ENCODE measurements around the gene RBFOX2.

Gene RBFOX2

GRCh38 chr22:35899736-35900135, 128.9 kb downstream of the RBFOX2 start:
- H3K9ac ChIP-seq (ENCODE audit: insufficient read length), result no peak overlapping the region
- no peak for DNase-seq (ENCODE audit: low read depth, low spot score)
- no peak overlapping the region for H3K4me3 ChIP-seq
- no peak overlapping the region for H3K27ac ChIP-seq
- peaks cover 6% of the 10 kb centered on the region; the same call in 1 of the 2 replicates for H3K36me3 ChIP-seq (ENCODE audit: insufficient read depth, low read length)
- no peaks in the 10 kb centered on the region for H3K9me3 ChIP-seq (ENCODE audit: low read depth, low read length)
- no peak for TF ChIP-seq FOXP2 (optimal IDR thresholded peaks at IDR 0.05; ENCODE audit: control extremely low read depth, extremely low read length, insufficient read depth)
- TF ChIP-seq EZH2 (IDR thresholded peaks at IDR 0.05), result no peak
- TF ChIP-seq POLR2AphosphoS5 (IDR thresholded peaks at IDR 0.05; ENCODE audit: borderline replicate concordance, low read depth, low read length), result no peak

- peak overlapping the region; percentile 84; the same call in 1 of the 2 replicates for H3K27ac ChIP-seq
- TF ChIP-seq FOXP2 (optimal IDR thresholded peaks at IDR 0.05; ENCODE audit: control extremely low read depth, extremely low read length, insufficient read depth) (no peak), EZH2 (IDR thresholded peaks at IDR 0.05) (no peak), POLR2AphosphoS5 (IDR thresholded peaks at IDR 0.05; ENCODE audit: borderline replicate concordance, low read depth, low read length) (no peak)
- H3K4me3 ChIP-seq, result peak overlapping the region; percentile 71
Measured at GRCh38 chr22:35896111-35896705, 132.4 kb downstream of the RBFOX2 start.

GRCh38 chr22:35894937-35895708, 133.5 kb downstream of the RBFOX2 start:
- peaks cover 6% of the 10 kb centered on the region; the same call in 1 of the 2 replicates for H3K36me3 ChIP-seq (ENCODE audit: insufficient read depth, low read length)
- peak; percentile 93 for DNase-seq (ENCODE audit: low read depth, low spot score)
- no peaks in the 10 kb centered on the region for H3K9me3 ChIP-seq (ENCODE audit: low read depth, low read length)
- H3K9ac ChIP-seq (ENCODE audit: insufficient read length), result peak overlapping the region; percentile 25
- H3K27ac ChIP-seq, result peak overlapping the region; percentile 84
- peak overlapping the region; percentile 71 for H3K4me3 ChIP-seq
- TF ChIP-seq FOXP2 (optimal IDR thresholded peaks at IDR 0.05; ENCODE audit: control extremely low read depth, extremely low read length, insufficient read depth), result no peak
- TF ChIP-seq POLR2AphosphoS5 (IDR thresholded peaks at IDR 0.05; ENCODE audit: borderline replicate concordance, low read depth, low read length), result 0 out of 2 replicates have a peak, but pooled peaks have one; percentile 16

More at GRCh38 chr22:35896111-35896705, 132.4 kb downstream of the RBFOX2 start:
- H3K9me3 ChIP-seq (ENCODE audit: low read depth, low read length), result no peaks in the 10 kb centered on the region
- H3K9ac ChIP-seq (ENCODE audit: insufficient read length), result no peak overlapping the region
- no peak for DNase-seq (ENCODE audit: low read depth, low spot score)
- peaks cover 6% of the 10 kb centered on the region; the same call in 1 of the 2 replicates for H3K36me3 ChIP-seq (ENCODE audit: insufficient read depth, low read length)

GRCh38 chr22:35894464-35894878, 134.2 kb downstream of the RBFOX2 start:
- peak overlapping the region; percentile 71 for H3K4me3 ChIP-seq
- DNase-seq (ENCODE audit: low read depth, low spot score), result no peak
- no peak overlapping the region for H3K9ac ChIP-seq (ENCODE audit: insufficient read length)
- peaks cover 6% of the 10 kb centered on the region; the same call in 1 of the 2 replicates for H3K36me3 ChIP-seq (ENCODE audit: insufficient read depth, low read length)
- no peaks in the 10 kb centered on the region for H3K9me3 ChIP-seq (ENCODE audit: low read depth, low read length)
- peak overlapping the region; percentile 84; the same call in 1 of the 2 replicates for H3K27ac ChIP-seq
- TF ChIP-seq EZH2 (IDR thresholded peaks at IDR 0.05) (no peak), POLR2AphosphoS5 (IDR thresholded peaks at IDR 0.05; ENCODE audit: borderline replicate concordance, low read depth, low read length) (no peak), FOXP2 (optimal IDR thresholded peaks at IDR 0.05; ENCODE audit: control extremely low read depth, extremely low read length, insufficient read depth) (no peak)

GRCh38 chr22:35893698-35894097, 134.9 kb downstream of the RBFOX2 start:
- Histone ChIP-seq H3K9ac (ENCODE audit: insufficient read length) (no peak overlapping the region), H3K27ac (no peak overlapping the region), H3K4me3 (no peak overlapping the region), H3K9me3 (ENCODE audit: low read depth, low read length) (no peaks in the 10 kb centered on the region), H3K36me3 (ENCODE audit: insufficient read depth, low read length) (peaks cover 6% of the 10 kb centered on the region; the same call in 1 of the 2 replicates)
- TF ChIP-seq FOXP2 (optimal IDR thresholded peaks at IDR 0.05; ENCODE audit: control extremely low read depth, extremely low read length, insufficient read depth) (no peak), EZH2 (IDR thresholded peaks at IDR 0.05) (no peak)
- DNase-seq (ENCODE audit: low read depth, low spot score), result no peak

- Histone ChIP-seq H3K9ac (ENCODE audit: insufficient read length) (no peak overlapping the region), H3K36me3 (ENCODE audit: insufficient read depth, low read length) (no peaks in the 10 kb centered on the region), H3K9me3 (ENCODE audit: low read depth, low read length) (no peaks in the 10 kb centered on the region), H3K27ac (no peak overlapping the region), H3K4me3 (no peak overlapping the region)
- no peak for DNase-seq (ENCODE audit: low read depth, low spot score)
- TF ChIP-seq POLR2AphosphoS5 (IDR thresholded peaks at IDR 0.05; ENCODE audit: borderline replicate concordance, low read depth, low read length), result no peak
- no peak for TF ChIP-seq EZH2 (IDR thresholded peaks at IDR 0.05)
- no peak for TF ChIP-seq FOXP2 (optimal IDR thresholded peaks at IDR 0.05; ENCODE audit: control extremely low read depth, extremely low read length, insufficient read depth)
Measured at GRCh38 chr22:35892192-35892591, 136.4 kb downstream of the RBFOX2 start.

- no peak overlapping the region for H3K9ac ChIP-seq (ENCODE audit: insufficient read length)
- H3K4me3 ChIP-seq, result no peak overlapping the region
- H3K36me3 ChIP-seq (ENCODE audit: insufficient read depth, low read length), result no peaks in the 10 kb centered on the region
- TF ChIP-seq FOXP2 (optimal IDR thresholded peaks at IDR 0.05; ENCODE audit: control extremely low read depth, extremely low read length, insufficient read depth) (no peak), POLR2AphosphoS5 (IDR thresholded peaks at IDR 0.05; ENCODE audit: borderline replicate concordance, low read depth, low read length) (no peak), EZH2 (IDR thresholded peaks at IDR 0.05) (no peak)
- no peaks in the 10 kb centered on the region for H3K9me3 ChIP-seq (ENCODE audit: low read depth, low read length)
- DNase-seq (ENCODE audit: low read depth, low spot score), result no peak
- no peak overlapping the region for H3K27ac ChIP-seq
Measured at GRCh38 chr22:35891442-35891841, 137.2 kb downstream of the RBFOX2 start.

GRCh38 chr22:35889071-35889470, 139.6 kb downstream of the RBFOX2 start:
- Histone ChIP-seq H3K27ac (no peak overlapping the region), H3K4me3 (no peak overlapping the region), H3K36me3 (ENCODE audit: insufficient read depth, low read length) (no peaks in the 10 kb centered on the region), H3K9me3 (ENCODE audit: low read depth, low read length) (no peaks in the 10 kb centered on the region), H3K9ac (ENCODE audit: insufficient read length) (no peak overlapping the region)
- TF ChIP-seq FOXP2 (optimal IDR thresholded peaks at IDR 0.05; ENCODE audit: control extremely low read depth, extremely low read length, insufficient read depth), result no peak
- DNase-seq (ENCODE audit: low read depth, low spot score), result no peak

All from SK-N-MC (cell line).